GM21528 (cell line): ENCODE data around the gene B3GAT1.

Experiments
- ATAC-seq: cut with Tn5 transposase; IDR thresholded peaks from one replicate; pipeline ENCODE4 v1.9.1; 2021; ENCODE audit warnings: mild to moderate bottlenecking, moderate library complexity; ENCODE audit not compliant: unreplicated experiment, low FRiP score

B3GAT1 gene

DNA sequence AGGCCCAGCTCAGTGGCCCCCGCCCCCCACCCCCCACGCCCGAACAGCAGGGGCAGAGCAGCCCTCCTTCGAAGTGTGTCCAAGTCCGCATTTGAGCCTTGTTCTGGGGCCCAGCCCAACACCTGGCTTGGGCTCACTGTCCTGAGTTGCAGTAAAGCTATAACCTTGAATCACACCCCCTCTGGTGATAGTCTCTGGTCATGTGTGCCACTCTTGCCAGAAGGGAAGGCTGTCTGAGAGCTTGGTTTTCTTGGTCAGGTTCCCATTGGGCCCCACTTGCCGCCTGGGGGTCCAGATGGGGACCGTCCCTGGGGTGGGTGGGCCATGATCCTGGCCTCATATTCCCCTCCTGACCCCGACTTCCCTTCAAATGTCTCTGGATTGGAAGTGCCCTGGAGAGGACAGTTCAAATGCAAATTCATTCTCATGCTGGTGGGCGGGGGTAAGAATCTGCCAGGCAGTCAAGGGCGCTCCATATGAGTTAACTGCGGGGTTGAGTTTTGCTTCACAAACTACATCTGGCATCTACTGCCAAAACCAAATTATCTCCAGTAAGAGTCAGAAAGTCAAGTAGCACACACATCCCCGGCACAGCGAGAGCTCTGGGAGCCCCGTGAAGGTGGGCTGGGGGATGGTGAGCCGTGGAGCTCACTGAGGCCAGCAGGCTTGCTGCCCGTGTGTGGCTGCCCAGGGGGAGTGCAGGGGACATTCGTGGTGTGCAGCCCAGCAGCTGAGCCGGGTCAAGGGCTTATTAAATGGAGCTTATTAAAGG lies 35.7 kb downstream of the B3GAT1 start:
- no peak for ATAC-seq

- ATAC-seq, result no peak
These were observed 37.0 kb downstream of the B3GAT1 start for GRCh38 chr11:134374891-134375550.

- no peak for ATAC-seq
These were observed 37.9 kb downstream of the B3GAT1 start for GRCh38 chr11:134374171-134374570.

GRCh38 chr11:134373591-134374052 lies 38.4 kb downstream of the B3GAT1 start:
- ATAC-seq, result no peak

DNA sequence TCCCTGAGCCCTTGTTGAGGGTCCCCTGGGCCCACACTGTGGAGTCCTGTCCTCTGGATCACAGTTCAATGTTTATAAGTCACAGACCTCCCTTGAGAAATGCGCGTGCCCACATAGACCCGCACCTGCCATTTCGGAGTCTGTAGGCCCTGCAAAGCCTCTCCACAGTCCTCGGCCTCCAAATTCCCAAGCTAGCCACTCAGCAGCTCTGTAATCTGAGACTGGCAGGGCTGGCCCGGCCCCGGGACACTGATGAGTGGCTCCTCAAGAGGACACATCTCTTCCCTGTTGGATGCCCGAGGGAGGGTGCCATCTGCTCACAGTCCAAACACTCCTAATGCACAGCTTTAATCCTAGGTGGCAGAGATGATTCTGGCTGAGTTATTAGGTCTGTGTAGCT lies 39.1 kb downstream of the B3GAT1 start:
- ATAC-seq, result no peak

- ATAC-seq, result no peak
These were observed 39.5 kb downstream of the B3GAT1 start for GRCh38 chr11:134372536-134372935.

DNA sequence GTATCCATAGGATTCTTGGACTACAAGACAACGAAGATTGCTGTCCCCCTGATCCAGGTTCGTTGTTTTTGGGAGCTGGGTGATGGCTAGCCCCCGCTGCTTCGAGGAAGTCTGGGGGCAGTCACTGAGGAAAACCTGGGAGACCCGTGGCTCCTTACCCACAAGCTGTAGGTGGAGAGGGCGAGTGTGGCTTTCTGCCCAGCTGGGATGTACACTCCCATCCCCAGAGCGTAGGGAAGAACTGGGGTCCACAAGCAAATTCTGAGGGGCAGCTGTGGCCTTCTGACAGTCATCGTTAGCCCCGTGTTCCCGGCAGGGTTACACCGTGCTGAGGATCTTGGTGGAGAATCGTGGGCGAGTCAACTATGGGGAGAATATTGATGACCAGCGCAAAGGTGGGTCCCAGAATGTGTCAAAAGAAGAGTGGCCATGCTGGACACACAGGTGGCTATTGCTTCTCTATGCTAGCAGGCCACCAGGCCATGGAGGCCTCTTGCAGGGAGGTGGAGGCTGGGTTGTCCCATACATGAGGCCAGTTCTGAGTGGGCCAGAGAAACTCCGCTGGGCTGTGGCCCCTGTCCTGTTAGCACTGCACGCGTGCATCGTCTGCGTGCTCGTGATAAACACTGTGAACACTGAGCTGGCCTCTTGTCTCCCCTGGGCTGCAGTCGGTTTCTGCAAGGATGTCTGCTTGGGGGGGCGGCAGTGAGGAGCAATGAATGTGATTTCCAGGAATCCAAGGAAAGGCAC lies 40.4 kb downstream of the B3GAT1 start:
- ATAC-seq, result no peak

- no peak for ATAC-seq
These were observed 41.3 kb downstream of the B3GAT1 start for GRCh38 chr11:134370526-134371435.

DNA sequence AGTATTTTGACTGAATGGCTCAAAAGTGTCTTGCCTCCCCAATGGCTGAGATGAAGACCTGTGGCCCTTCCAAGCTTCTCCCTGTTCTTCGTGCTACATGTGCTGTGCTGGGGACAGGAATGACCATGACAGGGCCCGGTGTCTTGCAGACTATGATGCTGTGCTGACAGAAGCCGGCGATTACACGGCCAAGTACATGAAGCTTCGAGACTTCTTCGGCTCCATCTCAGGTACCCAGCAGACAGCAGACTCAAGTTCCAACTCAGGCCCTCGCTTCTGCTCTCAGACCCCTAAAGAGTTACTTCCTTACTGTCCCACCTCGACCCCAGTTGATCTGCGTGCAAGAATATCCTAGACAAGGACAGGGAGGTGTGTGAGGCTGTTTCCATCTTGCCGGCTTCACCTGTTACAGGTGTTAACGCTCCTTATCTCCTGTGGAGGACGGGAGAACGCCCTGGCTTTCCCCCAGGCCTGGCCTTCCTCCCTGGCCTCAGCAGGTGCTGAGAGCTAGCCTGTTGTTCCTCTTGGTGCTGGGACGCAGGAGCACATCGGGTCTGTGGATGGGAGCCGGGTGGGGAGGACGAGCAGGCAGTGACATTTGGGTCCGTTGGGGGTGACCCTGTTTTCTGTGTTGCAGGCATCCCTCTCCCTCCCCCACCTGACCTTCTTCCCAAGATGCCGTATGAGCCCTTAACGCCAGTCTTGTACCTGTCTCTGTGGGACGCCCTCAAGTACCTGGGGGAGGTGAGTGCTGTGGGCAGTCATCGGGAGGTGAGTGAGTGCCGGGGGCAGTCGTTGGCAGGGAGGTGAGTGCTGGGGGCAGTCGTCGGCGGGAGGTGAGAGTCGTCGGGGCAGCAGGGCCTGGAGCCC lies 42.2 kb downstream of the B3GAT1 start:
- no peak for ATAC-seq

- ATAC-seq, result no peak
These were observed 44.3 kb downstream of the B3GAT1 start for GRCh38 chr11:134367781-134368180.

GRCh38 chr11:134366254-134366653 lies 45.8 kb downstream of the B3GAT1 start:
- no peak for ATAC-seq

DNA sequence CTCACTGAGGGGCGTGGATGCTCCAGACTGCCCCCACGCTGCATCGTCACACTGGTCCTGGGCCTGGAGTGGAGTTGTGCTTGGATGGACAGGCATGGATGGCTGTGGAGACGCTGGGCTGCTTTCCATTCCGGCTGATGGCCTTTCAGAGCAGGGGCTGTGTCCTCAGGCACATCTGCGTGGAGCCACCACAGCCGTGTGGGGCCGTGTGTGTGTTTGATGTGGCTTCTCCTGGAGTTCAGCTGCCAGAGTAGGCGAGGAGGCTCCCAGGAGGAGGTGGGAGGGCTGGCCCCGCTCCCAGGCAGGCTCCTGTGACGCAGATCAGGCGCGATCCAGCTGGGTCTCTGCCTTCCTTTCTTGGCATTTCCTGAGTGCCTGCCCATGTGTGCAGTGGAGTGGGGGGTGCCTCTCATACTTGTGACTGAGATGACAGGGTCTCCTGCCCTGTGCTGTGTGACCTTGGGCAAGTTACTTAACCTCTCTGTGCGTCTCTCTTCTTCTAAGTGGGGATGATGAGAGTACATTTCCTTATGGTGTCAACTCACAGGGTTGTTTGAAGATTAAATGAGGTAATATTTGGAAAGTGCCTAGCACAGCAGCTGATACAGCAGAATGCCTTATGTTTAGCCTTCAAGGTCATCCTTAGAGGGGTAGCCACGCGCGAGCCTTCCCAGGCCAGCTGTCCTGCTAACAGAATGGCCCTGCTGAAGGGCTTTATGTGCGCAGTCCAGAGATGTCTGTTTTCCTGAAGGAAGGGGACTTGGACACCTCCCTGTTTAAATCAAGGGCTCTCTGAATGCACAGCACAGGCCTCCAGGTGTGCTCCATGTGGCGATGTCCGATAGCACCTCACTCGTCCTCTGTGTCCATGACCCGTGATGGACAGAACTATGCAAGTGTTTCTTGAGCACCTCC lies 46.8 kb downstream of the B3GAT1 start:
- ATAC-seq, result no peak

DNA sequence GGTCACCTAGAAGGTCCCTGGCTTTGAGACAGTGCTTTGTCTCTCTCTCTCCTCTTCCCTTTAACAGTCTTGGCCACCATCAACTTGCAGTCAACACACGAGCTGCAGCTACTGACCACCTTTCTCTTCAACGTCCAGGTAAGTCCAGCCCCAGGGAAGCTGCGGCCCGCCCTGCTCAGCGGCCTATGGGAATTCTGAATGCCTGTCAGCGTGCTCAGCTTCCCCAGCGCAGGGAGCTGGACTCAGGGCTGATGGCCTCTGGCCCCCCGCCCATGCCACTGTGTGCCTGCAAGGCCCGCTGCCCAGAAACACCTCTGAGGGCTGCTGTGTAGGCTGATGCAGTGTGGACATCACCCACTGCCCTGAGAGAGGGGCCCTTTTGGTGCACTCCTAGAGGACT lies 47.8 kb downstream of the B3GAT1 start:
- ATAC-seq, result no peak

DNA sequence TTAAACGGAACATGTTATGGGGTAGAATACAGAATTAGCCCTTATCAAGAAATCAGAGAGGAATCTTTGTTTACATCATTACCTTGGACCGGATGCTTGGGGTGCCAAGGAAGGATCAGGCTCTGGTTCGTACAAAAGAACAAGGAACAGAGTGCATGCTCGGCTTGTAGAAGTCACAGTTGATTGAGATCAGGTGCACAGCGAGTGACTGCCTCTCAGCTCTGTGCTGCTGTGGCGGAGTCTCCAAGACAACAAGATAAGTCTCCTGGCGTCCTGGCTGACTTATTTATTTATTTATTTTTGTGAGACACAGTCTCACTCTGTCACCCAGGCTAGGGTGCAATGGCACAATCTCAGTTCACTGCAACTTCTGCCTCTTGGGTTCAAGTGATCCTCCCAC lies 48.5 kb downstream of the B3GAT1 start:
- ATAC-seq, result no peak

- no peak for ATAC-seq
These were observed 48.9 kb downstream of the B3GAT1 start for GRCh38 chr11:134363161-134363560.

DNA sequence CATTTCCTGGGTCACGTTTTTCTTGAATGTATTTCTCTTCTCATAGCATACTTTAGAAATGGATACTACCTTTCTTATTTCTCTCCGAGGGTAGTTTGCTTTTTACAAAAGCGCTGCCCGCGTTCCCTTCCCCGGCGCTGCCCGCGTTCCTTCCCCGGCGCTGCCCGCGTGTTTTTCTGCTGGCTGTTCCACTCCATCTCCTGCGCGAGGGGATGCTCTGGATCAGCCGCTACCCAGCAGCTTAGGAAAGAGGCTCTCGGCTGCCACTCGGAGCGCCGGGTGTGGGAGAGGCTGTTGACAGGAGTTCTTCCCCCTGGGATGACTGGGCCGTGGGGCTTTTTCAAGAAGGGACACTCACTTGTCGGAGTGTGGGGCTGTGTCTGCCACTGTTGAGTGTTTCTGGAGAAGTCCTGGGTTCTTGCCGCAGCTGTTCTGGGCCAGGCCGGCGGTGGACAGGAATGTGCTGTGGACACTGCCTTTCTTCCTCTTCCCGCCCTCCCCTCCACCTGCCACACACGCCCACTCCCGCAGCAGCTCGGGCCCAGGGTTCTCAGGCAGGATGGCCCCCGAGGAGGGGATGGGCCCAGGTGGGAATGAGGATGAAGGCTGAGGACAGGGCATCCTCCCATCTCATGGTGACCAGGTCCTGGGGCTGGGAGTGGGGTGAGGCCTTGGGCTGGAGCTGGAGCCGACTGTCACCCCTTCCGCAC lies 49.7 kb downstream of the B3GAT1 start:
- no peak for ATAC-seq

GRCh38 chr11:134361661-134362060 lies 50.4 kb downstream of the B3GAT1 start:
- ATAC-seq, result no peak
